Measurements from ENCODE around the gene SAMD4B. TPM values are rescaled to one million over a fixed set of nuclear protein-coding genes. Genes with fewer than 3 reads are reported as not detected.

Gene SAMD4B
- total RNA-seq, 1 experiment from 2014 or later, result 135 TPM

DNA sequence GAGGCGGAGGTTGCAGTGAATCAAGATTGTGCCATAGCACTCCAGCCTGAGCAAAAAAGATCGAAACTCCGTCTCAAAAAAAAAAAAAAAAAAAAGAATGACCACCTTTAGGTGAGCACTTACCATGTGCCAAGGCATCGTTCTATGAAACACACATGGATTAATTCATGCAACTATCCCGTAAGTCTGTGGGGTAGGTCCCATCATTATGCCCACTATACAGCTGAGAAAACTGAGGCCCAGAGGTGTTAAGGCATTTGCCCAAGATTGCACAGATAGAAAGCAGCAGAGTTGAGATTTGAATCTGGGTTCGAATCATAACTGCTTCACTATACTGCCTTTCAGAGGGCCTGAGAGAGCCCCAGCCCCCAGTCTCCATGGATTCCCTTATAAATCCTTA, 8.7 kb upstream of the SAMD4B start:
- Histone ChIP-seq H4K8ac (replicated peaks; ENCODE audit: insufficient read length, low read depth, low read length) (no peak overlapping the region), H2BK15ac (ENCODE audit: low read depth, low read length) (no peak overlapping the region), H3K14ac (ENCODE audit: insufficient read depth, low read length) (no peak overlapping the region), H2BK5ac (ENCODE audit: insufficient read length, low read length) (no peak overlapping the region), H2AK5ac (ENCODE audit: insufficient read length, low read length) (no peak overlapping the region), H3K18ac (ENCODE audit: insufficient read length, low read depth, low read length) (no peak overlapping the region), H3K79me1 (ENCODE audit: insufficient read depth, low read depth, low read length, poor library complexity, severe bottlenecking) (no peaks in the 10 kb centered on the region), H3K79me2 (ENCODE audit: insufficient read depth, low read length) (no peaks in the 10 kb centered on the region), H3K4me1 (ENCODE audit: insufficient read depth, low read length) (no peaks in the 10 kb centered on the region), H3K4ac (ENCODE audit: low read depth, low read length) (no peak overlapping the region), H4K91ac (ENCODE audit: insufficient read length, low read depth, low read length) (no peak overlapping the region), H3K27me3 (ENCODE audit: insufficient read depth, low read length) (no peaks in the 10 kb centered on the region), H3K9me3 (ENCODE audit: control insufficient read depth, low read depth, low read length) (no peaks in the 10 kb centered on the region), H3K27ac (ENCODE audit: insufficient read length, low read depth, low read length) (no peak overlapping the region), H2BK120ac (ENCODE audit: low read depth, low read length, poor library complexity, severe bottlenecking) (no peak overlapping the region), H3K56ac (ENCODE audit: insufficient read length, low read depth, low read length) (no peak overlapping the region), H2BK12ac (ENCODE audit: insufficient read length, low read depth, low read length) (no peak overlapping the region), H4K20me1 (ENCODE audit: control insufficient read depth, insufficient read depth, insufficient read length) (no peaks in the 10 kb centered on the region), H3K4me2 (ENCODE audit: insufficient read depth, insufficient read length, low read length) (no peak overlapping the region), H2AFZ (ENCODE audit: low read length) (no peak overlapping the region), H3K9ac (ENCODE audit: extremely low read depth, insufficient read length, low read length) (no peak overlapping the region), H3K23me2 (ENCODE audit: insufficient read length, low read depth, low read length, poor library complexity, severe bottlenecking) (no peaks in the 10 kb centered on the region), H2BK20ac (ENCODE audit: low read depth, low read length, poor library complexity, severe bottlenecking) (no peak overlapping the region), H3T11ph (ENCODE audit: low read length) (no peak overlapping the region), H3K23ac (ENCODE audit: insufficient read length, low read depth, low read length) (no peak overlapping the region), H4K5ac (ENCODE audit: insufficient read length, low read depth, low read length) (no peak overlapping the region)
- H3K9me3 Mint-ChIP-seq, result no peaks in the 10 kb centered on the region
- peak overlapping the region in 1 of 3 experiments; percentile 70; a peak in 1 of 7 replicates for H3K27ac Mint-ChIP-seq
- peaks cover 4 to 13% of the 10 kb centered on the region in 2 experiments; a peak in 2 of 4 replicates for H3K4me1 Mint-ChIP-seq
- H3K27me3 Mint-ChIP-seq (ENCODE audit: low read depth), result peaks cover 39% of the 10 kb centered on the region
- no peak overlapping the region for H3K4me3 Mint-ChIP-seq
- no peak for DNase-seq
- no CpG with 5 or more reads among the region's 6 CpGs for WGBS (ENCODE audit: extremely low coverage, insufficient read length, low lambda C conversion rate)
- TF ChIP-seq CTCF (conservative IDR thresholded peaks at IDR 0.05), result no peak
- no peaks in the 10 kb centered on the region for H3K36me3 Mint-ChIP-seq (ENCODE audit: insufficient read depth in 1 of 3, low read depth in 3 of 3)
